PC-3 (cell line): ENCODE results near the gene RPL36. TPM values are rescaled to one million over a fixed set of nuclear protein-coding genes. Genes with fewer than 3 reads are reported as not detected.

Experiments used
- ATAC-seq: fragments of 200-7000 bp; cut with Tn5 transposase; 2 replicates; pipeline ENCODE4 v1.9.1; 2020; ENCODE audit warnings: mild to moderate bottlenecking, moderate library complexity
- BruUV-seq: library from RNA; stranded (reverse); fragments of 400-500 nt; replicated peaks from 2 replicates; lab custom pipeline; 2021; lab: Mats Ljungman, UMichigan
- CTCF ChIA-PET: fragments of 300-600 bp; sonication (Branson Sonifier 250); formaldehyde crosslinking; loops from one replicate; lab custom pipeline; 2022; ENCODE audit warnings: antibody characterized with exemption; lab: Charles Lee
- POLR2A ChIA-PET: fragments of 300-600 bp; sonication (Branson Sonifier 250); formaldehyde crosslinking; loops from one replicate; lab custom pipeline; 2022; ENCODE audit warnings: antibody characterized with exemption; ENCODE audit not compliant: unreplicated experiment; lab: Charles Lee
- DNase-seq: peaks from one replicate; pipeline ENCODE4 v3.0.0-alpha.2; 2015
- H2AFZ ChIP-seq: fragments of 300-600 bp; sonication (generic); 2 replicates; pipeline ENCODE4 v1.6.0; 2016; ENCODE audit warnings: antibody characterized with exemption, low read length
- H3F3A ChIP-seq: fragments of 300-600 bp; sonication (generic); one replicate; pipeline ENCODE4 v1.6.0; 2017; ENCODE audit warnings: antibody characterized with exemption, low read length, control low read depth, mild to moderate bottlenecking; ENCODE audit not compliant: unreplicated experiment
- H3K27ac ChIP-seq: fragments of 300-600 bp; sonication (generic); 2 replicates; pipeline ENCODE4 v1.5.1; 2016; ENCODE audit warnings: mild to moderate bottlenecking, low read length
- H3K27me3 ChIP-seq: fragments of 300-600 bp; sonication (generic); 2 replicates; pipeline ENCODE4 v1.6.1; 2016; ENCODE audit warnings: low read length, mixed read lengths
- H3K36me3 ChIP-seq: fragments of 300-600 bp; sonication (generic); 2 replicates; pipeline ENCODE4 v1.6.1; 2016; ENCODE audit warnings: low read depth, mixed run types, low read length, mixed read lengths
- H3K4me1 ChIP-seq: fragments of 300-600 bp; sonication (generic); 2 replicates; pipeline ENCODE4 v1.5.1; 2016; ENCODE audit warnings: low read length; ENCODE audit not compliant: insufficient read depth
- H3K4me2 ChIP-seq: fragments of 300-600 bp; sonication (generic); 2 replicates; pipeline ENCODE4 v1.6.0; 2016; ENCODE audit warnings: low read length
- H3K4me3 ChIP-seq: fragments of 300-600 bp; sonication (generic); 2 replicates; pipeline ENCODE4 v1.5.1; 2016; ENCODE audit warnings: mild to moderate bottlenecking, low read length, mixed read lengths
- H3K79me2 ChIP-seq: fragments of 300-600 bp; sonication (generic); 2 replicates; pipeline ENCODE4 v1.6.1; 2017; ENCODE audit warnings: low read length, mixed read lengths
- H3K9ac ChIP-seq: fragments of 300-600 bp; sonication (generic); 2 replicates; pipeline ENCODE4 v1.6.0; 2016; ENCODE audit warnings: mild to moderate bottlenecking, low read length
- H3K9me2 ChIP-seq: fragments of 300-600 bp; sonication (generic); replicated peaks from 2 replicates; pipeline ENCODE4 v1.6.1; 2016; ENCODE audit warnings: mixed run types, low read length, mixed read lengths
- H3K9me3 ChIP-seq: fragments of 300-600 bp; sonication (generic); 2 replicates; pipeline ENCODE4 v1.6.1; 2016; ENCODE audit warnings: low read length, mixed read lengths
- H4K20me1 ChIP-seq: fragments of 300-600 bp; sonication (generic); 2 replicates; pipeline ENCODE4 v1.6.1; 2016; ENCODE audit warnings: low read length, mixed read lengths
- EZH2 ChIP-seq: fragments of 300-600 bp; sonication (generic); IDR thresholded peaks from one replicate; pipeline ENCODE4 v1.6.1; 2017; ENCODE audit warnings: antibody characterized with exemption, mild to moderate bottlenecking, low read length; ENCODE audit not compliant: unreplicated experiment
- EZH2phosphoT487 ChIP-seq: fragments of 300-600 bp; sonication (generic); IDR thresholded peaks from 2 replicates; pipeline ENCODE4 v1.6.1; 2018; ENCODE audit warnings: mild to moderate bottlenecking, antibody characterized with exemption, low read length, borderline replicate concordance
- intact Hi-C: fragments of 100-400 bp; cut with micrococcal nuclease; formaldehyde crosslinking; loops from 2 replicates; pipeline ENCODE4 v1.9.0; 2023
- total RNA-seq: library from RNA; depleted of rRNA; stranded (reverse); fragments of >200 nt; gene quantifications from 2 replicates; pipeline ENCODE4 v1.2.3, GENCODE V29; 2014
- TF ChIP-seq, protein P1 (sequence below): fragments of 300-600 bp; sonication (generic); conservative IDR thresholded peaks from 2 replicates; pipeline ENCODE4 v1.5.1; 2017; ENCODE audit warnings: antibody characterized with exemption, low read depth, mild to moderate bottlenecking, low read length

Gene RPL36
- total RNA-seq, 1 experiment from 2014 or later: 2,470 TPM

DNA sequence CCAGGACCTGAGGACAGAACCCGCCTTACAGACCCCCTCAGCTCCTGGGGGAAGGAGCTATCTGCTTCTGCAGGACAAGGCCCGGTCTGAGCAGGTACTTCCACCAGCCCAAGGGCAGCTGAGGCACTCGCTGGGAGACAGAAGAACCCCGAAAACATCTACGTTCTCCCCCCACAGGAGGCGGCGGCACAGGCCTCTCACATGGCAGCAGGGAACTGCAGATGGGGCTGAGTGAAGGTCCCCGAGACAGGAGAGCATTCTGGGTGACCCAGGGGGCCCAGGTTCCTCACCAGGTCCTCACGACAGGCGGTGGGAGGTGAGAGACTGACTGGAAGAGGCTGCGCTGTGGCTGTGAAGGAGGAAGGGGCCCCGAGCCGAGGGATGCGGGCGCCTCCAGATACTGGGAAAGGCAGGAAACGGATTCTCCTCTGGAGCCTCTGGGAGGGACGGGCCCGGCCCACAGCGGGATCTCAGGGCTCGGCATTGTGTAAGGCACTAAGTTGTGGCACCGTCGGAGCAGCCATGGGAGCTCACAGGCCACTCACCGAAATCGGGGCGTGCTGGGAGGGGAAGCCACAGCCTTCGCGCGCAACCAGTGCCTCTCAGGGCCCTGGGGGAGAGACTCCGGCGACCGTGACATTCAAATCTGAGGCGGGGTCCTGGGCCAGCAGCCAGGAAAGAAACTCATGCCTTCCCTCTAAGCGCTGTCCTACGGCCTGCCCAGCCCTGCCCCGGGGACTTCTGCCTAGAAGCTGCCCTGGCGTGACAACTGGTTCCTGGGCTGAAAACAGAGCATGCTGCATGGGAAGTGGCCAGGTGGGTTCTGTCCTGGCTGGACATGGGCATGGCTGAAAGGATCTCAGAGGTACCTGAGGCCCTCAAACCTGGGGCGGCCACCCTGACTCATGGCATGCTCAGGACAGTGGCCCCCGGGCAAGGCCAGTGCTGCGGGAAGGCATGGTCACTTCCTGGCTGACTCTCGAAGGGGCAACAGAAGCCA is 14.0 kb downstream of the RPL36 start:
- intact Hi-C loops: no loop called here
- H3K9me3 ChIP-seq: no peaks in the 10 kb centered on the region
- H2AFZ ChIP-seq: no peak overlapping the region
- H4K20me1 ChIP-seq: no peaks in the 10 kb centered on the region
- BruUV-seq: no TSS peak
- H3K79me2 ChIP-seq: no peaks in the 10 kb centered on the region
- H3K27ac ChIP-seq: no peak overlapping the region
- no peaks in the 10 kb centered on the region for H3K9me2 ChIP-seq
- ChIA-PET CTCF (no interaction called here), POLR2A (interaction anchor here (0.6 kb wide), 1 partner anchor 90 kb away, joined by 4 read pairs; no protein-coding TSS in a partner anchor)
- H3F3A ChIP-seq: no peaks in the 10 kb centered on the region
- no peak overlapping the region for H3K4me3 ChIP-seq
- no peak for ATAC-seq
- no peak overlapping the region for H3K9ac ChIP-seq
- 0 out of 2 replicates have a peak, but pooled peaks cover 6% of the 10 kb centered on the region for H3K4me1 ChIP-seq
- DNase-seq: no peak
- H3K27me3 ChIP-seq: no peaks in the 10 kb centered on the region
- TF ChIP-seq EZH2phosphoT487 (no peak), EZH2 (no peak)
- TF ChIP-seq, protein P1, sequence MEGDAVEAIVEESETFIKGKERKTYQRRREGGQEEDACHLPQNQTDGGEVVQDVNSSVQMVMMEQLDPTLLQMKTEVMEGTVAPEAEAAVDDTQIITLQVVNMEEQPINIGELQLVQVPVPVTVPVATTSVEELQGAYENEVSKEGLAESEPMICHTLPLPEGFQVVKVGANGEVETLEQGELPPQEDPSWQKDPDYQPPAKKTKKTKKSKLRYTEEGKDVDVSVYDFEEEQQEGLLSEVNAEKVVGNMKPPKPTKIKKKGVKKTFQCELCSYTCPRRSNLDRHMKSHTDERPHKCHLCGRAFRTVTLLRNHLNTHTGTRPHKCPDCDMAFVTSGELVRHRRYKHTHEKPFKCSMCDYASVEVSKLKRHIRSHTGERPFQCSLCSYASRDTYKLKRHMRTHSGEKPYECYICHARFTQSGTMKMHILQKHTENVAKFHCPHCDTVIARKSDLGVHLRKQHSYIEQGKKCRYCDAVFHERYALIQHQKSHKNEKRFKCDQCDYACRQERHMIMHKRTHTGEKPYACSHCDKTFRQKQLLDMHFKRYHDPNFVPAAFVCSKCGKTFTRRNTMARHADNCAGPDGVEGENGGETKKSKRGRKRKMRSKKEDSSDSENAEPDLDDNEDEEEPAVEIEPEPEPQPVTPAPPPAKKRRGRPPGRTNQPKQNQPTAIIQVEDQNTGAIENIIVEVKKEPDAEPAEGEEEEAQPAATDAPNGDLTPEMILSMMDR: no peak
- H3K4me2 ChIP-seq: no peak overlapping the region
- peaks cover 57% of the 10 kb centered on the region for H3K36me3 ChIP-seq

DNA sequence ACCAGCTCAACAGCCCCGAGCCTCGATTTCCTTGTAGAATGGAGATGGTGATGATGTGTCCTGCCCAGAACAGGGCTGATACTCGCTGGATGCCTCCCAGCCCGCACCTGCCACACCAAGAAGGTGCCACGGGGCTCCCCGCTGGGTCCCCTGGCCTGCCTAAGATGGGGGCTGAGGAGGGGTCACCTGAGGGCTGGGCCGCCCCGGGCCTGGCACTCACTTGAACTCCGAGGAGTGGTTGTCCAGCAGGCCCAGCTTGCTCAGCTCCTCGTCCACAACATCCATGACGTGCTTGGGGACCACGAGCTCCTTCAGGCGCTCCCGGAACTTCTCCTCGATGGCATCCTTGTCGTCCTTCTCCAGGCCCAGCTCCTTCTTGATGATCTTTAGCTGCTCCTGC is 15.5 kb downstream of the RPL36 start:
- TF ChIP-seq EZH2 (no peak), EZH2phosphoT487 (no peak)
- TF ChIP-seq, protein P1: no peak
- POLR2A ChIA-PET: no interaction called here
- no peak for ATAC-seq

More for the DNA sequence above, 15.5 kb downstream of the RPL36 start:
- H2AFZ ChIP-seq: no peak overlapping the region
- no peaks in the 10 kb centered on the region for H4K20me1 ChIP-seq
- no peak overlapping the region for H3K4me2 ChIP-seq
- 0 out of 2 replicates have a peak, but pooled peaks cover 6% of the 10 kb centered on the region for H3K4me1 ChIP-seq
- no peaks in the 10 kb centered on the region for H3K9me3 ChIP-seq
- CTCF ChIA-PET: no interaction called here
- no peak overlapping the region for H3K27ac ChIP-seq
- no TSS peak for BruUV-seq
- no peak for DNase-seq
- H3K36me3 ChIP-seq: peaks cover 57% of the 10 kb centered on the region
- H3K79me2 ChIP-seq: no peaks in the 10 kb centered on the region
- H3F3A ChIP-seq: no peaks in the 10 kb centered on the region
- no peak overlapping the region for H3K9ac ChIP-seq
- H3K9me2 ChIP-seq: no peaks in the 10 kb centered on the region
- intact Hi-C loops: no loop called here
- H3K27me3 ChIP-seq: no peaks in the 10 kb centered on the region
- no peak overlapping the region for H3K4me3 ChIP-seq
